GM18867 (cell line): ENCODE data around the gene CABP5.

Experiments used
- ATAC-seq: cut with Tn5 transposase; IDR thresholded peaks from one replicate; pipeline ENCODE4 v1.9.1; 2021; ENCODE audit warnings: mild to moderate bottlenecking, moderate library complexity; ENCODE audit not compliant: unreplicated experiment

CABP5 gene

DNA sequence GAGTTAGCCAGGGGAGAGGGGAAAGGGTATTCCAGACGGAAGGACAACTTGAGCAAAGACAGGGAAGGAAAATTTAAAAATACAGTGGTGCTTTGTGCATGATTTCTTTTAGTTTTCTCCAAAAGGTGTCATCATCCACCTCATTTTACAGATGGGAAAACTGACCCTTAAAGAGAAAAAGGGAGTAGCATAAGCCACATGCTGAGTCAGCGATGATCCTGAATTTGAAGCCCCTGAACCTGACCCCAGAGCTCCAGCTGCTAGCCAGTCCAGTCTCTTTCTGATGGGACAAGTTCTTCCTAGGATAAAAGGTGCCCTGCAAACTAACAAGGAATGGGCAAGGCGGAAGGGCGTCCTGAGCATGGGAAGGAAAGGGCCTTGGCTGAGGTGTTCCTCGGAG lies 10.3 kb downstream of the CABP5 start:
- no peak for ATAC-seq

- no peak for ATAC-seq
Measured at GRCh38 chr19:48030073-48030472, 13.8 kb downstream of the CABP5 start.

GRCh38 chr19:48029431-48029830 lies 14.4 kb downstream of the CABP5 start:
- ATAC-seq: no peak

- ATAC-seq: no peak
Measured at GRCh38 chr19:48025480-48025879, 18.4 kb downstream of the CABP5 start.

GRCh38 chr19:48023518-48023917 lies 20.4 kb downstream of the CABP5 start:
- no peak for ATAC-seq

DNA sequence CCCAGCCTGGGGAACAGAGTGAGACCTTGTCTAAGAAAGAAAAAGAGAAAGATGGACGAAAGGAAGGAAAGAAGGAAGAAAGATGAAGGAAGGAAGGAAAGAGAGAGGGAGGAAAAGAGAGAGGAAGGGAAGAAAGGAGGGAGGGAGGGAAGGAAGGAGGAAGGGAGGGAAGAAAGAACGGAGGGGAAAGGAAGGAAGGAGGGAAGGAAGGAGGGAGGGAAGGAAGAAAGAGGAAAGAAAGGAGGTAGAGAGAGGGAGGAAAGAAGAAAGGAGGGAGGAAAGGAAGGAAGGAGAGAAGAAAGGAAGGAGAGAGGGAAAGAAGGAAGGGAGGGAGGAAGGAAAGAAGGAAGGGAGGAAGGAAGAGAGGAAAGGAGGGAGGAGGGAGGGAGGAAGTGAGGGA lies 20.9 kb downstream of the CABP5 start:
- no peak for ATAC-seq

DNA sequence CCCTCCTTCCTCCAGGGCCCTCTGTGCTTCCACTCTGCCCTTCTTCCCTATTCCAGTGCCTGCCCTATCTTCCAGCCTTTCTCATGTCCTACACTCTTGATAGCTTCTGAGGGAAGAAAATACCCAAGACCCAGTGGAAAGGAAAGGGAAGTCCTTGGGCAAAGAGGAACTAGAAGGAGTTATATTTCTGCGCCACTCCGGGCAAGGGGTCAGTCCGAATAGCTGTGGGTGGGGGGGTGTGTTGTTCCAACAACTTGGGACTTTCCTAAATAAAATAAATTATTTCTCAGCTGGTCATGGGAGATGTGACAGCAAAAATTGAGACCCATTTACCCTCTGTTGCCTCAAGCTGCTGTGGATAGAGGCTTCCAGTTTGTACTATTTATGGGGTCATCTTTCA lies 23.2 kb downstream of the CABP5 start:
- no peak for ATAC-seq

DNA sequence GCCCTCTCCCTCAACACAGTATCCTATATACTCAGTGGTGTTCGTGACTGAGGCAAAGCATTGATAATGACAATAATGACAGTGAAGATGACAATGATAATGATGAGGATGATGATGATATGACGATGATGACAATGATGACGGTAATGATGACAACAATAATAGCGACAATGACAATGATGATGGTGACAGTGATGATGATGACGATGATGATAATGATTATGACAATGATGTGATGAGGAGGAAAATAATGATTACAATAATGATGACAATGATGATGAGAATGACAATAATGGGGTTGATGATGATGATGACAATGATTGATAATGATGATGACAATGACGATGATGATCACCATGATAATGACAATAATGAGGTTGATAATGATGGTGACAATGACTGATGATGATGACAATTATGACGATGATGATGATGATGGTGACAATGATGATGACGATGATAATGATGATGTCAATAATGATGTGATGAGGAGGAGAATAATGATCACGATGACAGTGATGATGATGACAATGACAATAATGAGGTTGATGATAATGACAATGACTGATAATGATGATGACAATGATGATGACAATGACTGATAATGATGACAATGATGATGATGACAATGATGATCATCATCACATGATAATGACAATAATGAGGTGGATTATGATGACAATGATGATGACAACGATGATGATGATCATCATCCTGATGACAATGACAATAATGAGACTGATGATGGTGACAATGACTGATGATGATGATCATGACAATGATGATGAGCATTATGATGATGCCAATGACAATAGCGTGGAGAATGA lies 32.7 kb downstream of the CABP5 start:
- no peak for ATAC-seq

DNA sequence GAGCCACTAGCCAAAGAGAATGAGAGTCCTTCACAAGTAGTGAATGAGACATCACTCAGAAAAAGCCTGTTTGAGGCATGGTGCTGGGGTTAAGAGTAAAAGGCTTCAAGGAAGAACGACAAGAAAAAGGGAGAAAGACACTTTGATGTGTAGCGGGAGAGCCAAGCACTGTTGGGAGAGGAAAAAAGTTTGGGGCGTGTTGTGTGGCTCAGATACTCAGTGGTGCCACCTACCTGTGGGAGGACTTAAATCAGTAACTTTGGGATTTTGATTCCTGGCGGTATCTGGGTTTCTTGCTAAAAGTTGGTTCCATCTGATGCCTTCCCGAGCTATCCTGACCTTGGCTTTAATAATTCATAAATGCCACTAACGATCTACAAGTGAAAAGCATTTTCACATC lies 37.1 kb downstream of the CABP5 start:
- no peak for ATAC-seq

GRCh38 chr19:48004236-48004635 lies 39.6 kb downstream of the CABP5 start:
- no peak for ATAC-seq

- no peak for ATAC-seq
Measured at GRCh38 chr19:48000846-48001245, 43.0 kb downstream of the CABP5 start.

GRCh38 chr19:47998800-47999199 lies 45.1 kb downstream of the CABP5 start:
- ATAC-seq: no peak

GRCh38 chr19:47996230-47996727 lies 47.6 kb downstream of the CABP5 start:
- no peak for ATAC-seq

- ATAC-seq: no peak
Measured at GRCh38 chr19:47994209-47994802, 49.6 kb downstream of the CABP5 start, which contains the start of gene ELSPBP1. Gene ELSPBP1 (plus strand): TSS chr19:47994632. CDS start chr19:48008668, 14,036 bp downstream.

DNA sequence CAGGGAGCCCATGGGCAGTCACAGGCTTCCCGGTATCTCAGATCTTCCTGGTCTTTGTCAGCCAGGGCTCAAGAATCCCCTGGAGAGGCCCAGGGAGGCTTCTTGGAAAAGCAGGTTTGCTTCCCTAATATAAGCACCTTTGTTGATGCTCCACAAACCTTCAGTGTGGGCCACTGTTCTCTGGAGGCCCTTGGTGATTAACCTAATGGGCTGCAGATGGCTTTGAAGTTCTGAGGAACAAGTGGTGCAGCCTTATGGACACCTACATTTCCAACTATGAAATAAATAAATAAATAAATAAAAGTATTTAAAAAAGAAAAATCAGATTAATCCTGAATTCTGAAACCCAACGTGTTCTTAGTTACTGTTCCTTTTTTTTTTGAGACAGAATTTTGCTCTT lies 51.8 kb downstream of the CABP5 start, which contains the start of gene BSPH1:
Gene BSPH1, minus strand, starts transcription at position 101 of the 400 bp plus-strand sequence. Its CDS starts 89 bp downstream, at position 12.
- ATAC-seq: no peak

- no peak for ATAC-seq
Measured at GRCh38 chr19:47991191-47991808, 52.6 kb downstream of the CABP5 start.
